Psoas muscle (tissue), 8 donors: ENCODE data around the gene IL17C. TPM values are rescaled to one million over a fixed set of nuclear protein-coding genes. Genes with fewer than 3 reads are reported as not detected.

Experiments used
- ATAC-seq, 4 donors: fragments of 200-7000 bp; cut with Tn5 transposase; one replicate each; pipeline ENCODE4 v1.9.1; 2020; ENCODE audit warnings: moderate library complexity in 3 of 4, mild to moderate bottlenecking in 2 of 4
- DNase-seq, 2 donors: peaks; one replicate each; pipeline ENCODE4 v3.0.0-alpha.2; 2020
- H3K27ac ChIP-seq: fragments of 200-600 bp; one replicate; pipeline ENCODE4 v1.8.0; 2022
- H3K27me3 ChIP-seq, 3 donors: fragments of 200-600 bp in 1 of 3; one replicate each; pipeline versions ENCODE4 v1.6.1 to v1.8.0; 2013 to 2022; ENCODE audit warnings: low read length in 2 of 3, mild to moderate bottlenecking in 2 of 3, moderate library complexity in 1 of 3; ENCODE audit not compliant: insufficient read depth in 3 of 3
- H3K36me3 ChIP-seq, 2 donors: fragments of 200-600 bp in 1 of 2; one replicate each; pipeline versions ENCODE4 v1.6.1 to v1.8.0; 2013 to 2022; ENCODE audit warnings: low read depth in 1 of 2, mild to moderate bottlenecking in 1 of 2, moderate library complexity in 1 of 2; ENCODE audit not compliant: insufficient read depth in 1 of 2
- H3K4me1 ChIP-seq: fragments of 200-600 bp; one replicate; pipeline ENCODE4 v1.8.0; 2022
- H3K4me3 ChIP-seq: fragments of 200-600 bp; one replicate; pipeline ENCODE4 v1.8.0; 2022; ENCODE audit warnings: mild to moderate bottlenecking
- H3K9me3 ChIP-seq: fragments of 200-600 bp; one replicate; pipeline ENCODE4 v1.8.0; 2022
- CTCF ChIP-seq: fragments of 200-600 bp; IDR thresholded peaks from one replicate; pipeline ENCODE4 v1.8.0; 2022; ENCODE audit warnings: antibody characterized with exemption
- WGBS, 3 donors: extraction: QIAGEN DNeasy Blood & Tissue Kit; methylation state at CpG; one replicate each; pipeline versions ENCODE4 v1.1.6 to v1.1.7; 2013; 5-methylcytosine and 5-hydroxymethylcytosine counted together
- intact Hi-C, 2 donors: fragments of 100-400 bp; cut with DNase I; formaldehyde crosslinking; loops; one replicate each; pipeline versions ENCODE4 v1.11.0 to v1.14.2; 2022
- polyA plus RNA-seq, 3 donors: library from polyadenylated mRNA; stranded (reverse); fragments of 200-250 nt; gene quantifications; one replicate each; pipeline ENCODE4 v1.2.3, GENCODE V29; 2013
- total RNA-seq, 4 donors: library from RNA; stranded (reverse); fragmentation: NEBNext Ultra II Directional in 2 of 4; extraction: Animal tissue kit (Norgen Biotek cat#: 25700) in 2 of 4; gene quantifications; one replicate each; pipeline versions ENCODE4 v1.2.1 to v1.2.4, GENCODE V29; 2021 to 2023
- donor health status: healthy with polysubstance abuse.
- donor health status: DM: no; HTN: no; CAD: no; lungs with moderate emphysema.
- donor health status: Bipolar disorder and iron deficiency.
- donor health status: healthy.
- donor health status: DM: yes; HTN: yes; CAD: no.
- donor health status: DM: no; HTN: no; CAD: no.
- donor health status: DM: no; HTN: no; CAD: no.
- donor health status: DM: yes; HTN: yes; CAD: no.

Gene IL17C
- total and polyA plus RNA-seq, 7 donors, result not detected

- no peaks in the 10 kb centered on the region for H3K9me3 ChIP-seq
- DNase-seq (no peak), ATAC-seq (no peak)
- H3K27ac ChIP-seq, result no peak overlapping the region
- H3K36me3 ChIP-seq, result no peaks in the 10 kb centered on the region
- H3K4me1 ChIP-seq, result no peaks in the 10 kb centered on the region
- WGBS, 3 donors, result 24 to 39% (median 36%) methylated on average over 13 of the region's 13 CpGs
- peaks cover 0 to 34% (median 16%) of the 10 kb centered on the region in 3 donors for H3K27me3 ChIP-seq
- intact Hi-C loops, result no loop called here
- TF ChIP-seq CTCF, result no peak
- H3K4me3 ChIP-seq, result no peak overlapping the region
Measured at GRCh38 chr16:88640039-88640495, 1.7 kb downstream of the IL17C start.

DNA sequence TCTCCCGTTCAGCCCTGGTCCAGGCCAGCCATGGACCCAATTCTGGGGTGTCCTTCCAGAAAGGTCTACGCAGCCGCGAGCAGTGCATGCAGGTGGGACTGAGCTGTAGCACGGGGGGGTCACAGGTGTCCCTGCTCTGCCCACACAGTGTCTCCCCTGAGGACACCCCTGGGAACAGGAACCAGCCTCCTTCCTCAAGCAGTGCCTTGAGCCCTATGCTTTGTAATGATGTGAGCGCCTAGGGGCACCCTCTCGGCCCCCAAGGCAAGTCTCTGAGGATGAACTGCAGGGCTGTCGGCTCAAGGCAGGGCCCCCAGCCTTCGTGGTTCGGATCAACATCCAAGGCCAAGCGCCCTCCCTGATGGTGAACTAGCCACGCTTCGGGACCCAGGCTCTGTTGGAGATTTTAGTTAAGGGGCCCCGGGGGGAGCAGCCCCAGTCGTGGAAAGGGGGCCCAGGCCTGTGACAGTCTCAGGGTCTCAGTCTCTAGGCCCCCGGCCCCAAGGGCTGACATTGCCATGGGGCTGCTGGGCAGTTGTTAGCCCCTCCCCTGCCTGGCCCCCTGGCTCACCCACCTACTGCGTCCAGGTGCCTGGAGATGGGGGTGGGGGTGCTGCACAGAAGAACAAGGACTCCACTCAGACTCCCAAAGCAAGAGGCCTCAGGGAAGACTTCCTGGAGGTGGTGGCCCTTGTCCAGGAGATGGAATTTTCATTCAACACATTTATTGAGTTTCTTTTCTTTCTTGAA is 2.3 kb downstream of the IL17C start:
- intact Hi-C loops, result no loop called here
- DNase-seq, result no peak
- 54 to 61% (median 61%) methylated on average over 17 of the region's 17 CpGs for WGBS, 3 donors
- H3K27ac ChIP-seq, result no peak overlapping the region
- peaks cover 0 to 34% (median 16%) of the 10 kb centered on the region in 3 donors for H3K27me3 ChIP-seq
- no peaks in the 10 kb centered on the region for H3K36me3 ChIP-seq
- ATAC-seq, result no peak
- no peaks in the 10 kb centered on the region for H3K9me3 ChIP-seq
- H3K4me3 ChIP-seq, result no peak overlapping the region
- no peak for TF ChIP-seq CTCF
- H3K4me1 ChIP-seq, result no peaks in the 10 kb centered on the region

DNA sequence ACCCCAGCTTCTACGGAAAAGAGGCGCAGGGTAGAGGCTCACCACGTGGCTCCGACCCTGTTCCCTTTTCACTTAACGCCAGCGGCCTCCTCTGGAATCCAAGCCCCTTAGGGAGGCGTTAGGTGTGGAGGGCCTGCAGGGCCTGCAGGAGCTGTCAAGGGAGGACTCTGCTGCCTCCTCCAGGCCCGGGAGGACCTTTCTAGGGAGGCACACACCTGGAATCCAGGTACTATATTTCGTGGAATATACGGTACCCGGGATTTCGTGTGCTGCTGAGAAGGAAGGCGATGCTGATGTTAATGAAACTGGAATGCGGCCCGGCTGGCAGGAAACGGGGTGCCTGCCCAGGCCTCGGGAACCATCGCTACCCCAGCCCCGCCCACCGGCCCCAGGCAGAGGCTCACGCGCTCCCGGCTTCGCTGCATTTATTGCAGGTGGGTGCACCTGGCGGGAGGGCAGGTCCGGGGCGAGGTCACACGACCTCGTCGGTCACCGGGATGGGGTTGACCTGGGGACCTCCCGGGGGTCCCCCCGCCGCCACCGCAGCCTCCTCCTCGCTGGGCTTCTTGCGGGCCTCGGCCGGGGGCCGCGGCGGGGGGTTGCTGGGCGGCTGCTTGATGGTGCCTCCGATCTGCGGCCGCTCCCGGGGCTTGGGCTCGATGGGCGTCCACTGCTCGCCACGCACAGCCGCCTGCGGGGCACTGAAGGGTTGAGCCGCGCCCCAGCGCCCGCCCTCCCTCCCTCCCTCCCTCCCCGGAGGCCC is 4.7 kb downstream of the IL17C start:
- WGBS, 3 donors, result 81 to 85% (median 84%) methylated on average over 31 to 58 of the region's 58 CpGs
- Histone ChIP-seq H3K9me3 (no peaks in the 10 kb centered on the region), H3K27me3 (peaks cover 0 to 29% (median 14%) of the 10 kb centered on the region in 3 donors), H3K4me1 (no peaks in the 10 kb centered on the region), H3K4me3 (no peak overlapping the region), H3K27ac (no peak overlapping the region), H3K36me3 (no peaks in the 10 kb centered on the region)
- ATAC-seq (no peak), DNase-seq (no peak)
- no peak for TF ChIP-seq CTCF
- intact Hi-C loops, result no loop called here

GRCh38 chr16:88643644-88643932 is 5.2 kb downstream of the IL17C start:
- H3K36me3 ChIP-seq, result no peaks in the 10 kb centered on the region
- ATAC-seq, result no peak
- no peak overlapping the region for H3K4me3 ChIP-seq
- no peaks in the 10 kb centered on the region for H3K4me1 ChIP-seq
- TF ChIP-seq CTCF, result no peak
- DNase-seq, result no peak
- no peaks in the 10 kb centered on the region for H3K9me3 ChIP-seq
- WGBS, 3 donors, result 85 to 87% (median 86%) methylated on average over 6 to 9 of the region's 9 CpGs
- peaks cover 0 to 24% (median 11%) of the 10 kb centered on the region in 3 donors for H3K27me3 ChIP-seq
- intact Hi-C loops, result no loop called here
- H3K27ac ChIP-seq, result no peak overlapping the region
